CD4-positive, alpha-beta T cell (primary cell): ENCODE measurements around the gene LY6G6D. TPM values are rescaled to one million over a fixed set of nuclear protein-coding genes. Genes with fewer than 3 reads are reported as not detected.

Source experiments
- ATAC-seq: fragments of 200-7000 bp; cut with Tn5 transposase; one replicate; pipeline ENCODE4 v1.10.0; 2022; ENCODE audit warnings: mild to moderate bottlenecking; ENCODE audit not compliant: poor library complexity
- CTCF ChIA-PET: fragments of 350-600 bp; sonication (Branson Sonifier 250); formaldehyde crosslinking; loops from one replicate; lab custom pipeline; 2021; ENCODE audit warnings: antibody characterized with exemption, inconsistent platforms; lab: Charles Lee
- POLR2A ChIA-PET: fragments of 350-600 bp; sonication (Branson Sonifier 250); formaldehyde crosslinking; loops from one replicate; lab custom pipeline; 2021; ENCODE audit warnings: antibody characterized with exemption, inconsistent platforms; lab: Charles Lee
- DNase-seq, 14 experiments: peaks; one replicate each; pipeline ENCODE4 v3.0.0-alpha.2; 2013 to 2020; ENCODE audit warnings: mixed read lengths in 2 of 14
- H3K27ac ChIP-seq, 2 donors: one replicate each; pipeline versions ENCODE4 v1.5.1 to v1.7.0; 2013; ENCODE audit warnings: low read length in 2 of 2, low read depth in 1 of 2, mild to moderate bottlenecking in 1 of 2
- H3K27me3 ChIP-seq, 2 experiments: 1 replicate in 1 of 2; 2 replicates in 1 of 2; pipeline versions ENCODE4 v1.6.1 to v1.7.0; 2013; ENCODE audit warnings: low read length in 2 of 2, control low read depth in 1 of 2, mild to moderate bottlenecking in 1 of 2, moderate library complexity in 1 of 2; ENCODE audit not compliant: insufficient read depth in 2 of 2, control insufficient read depth in 1 of 2
- H3K36me3 ChIP-seq: one replicate; pipeline ENCODE4 v1.6.1; 2013; ENCODE audit warnings: low read length, control low read depth; ENCODE audit not compliant: insufficient read depth
- H3K4me1 ChIP-seq: one replicate; pipeline ENCODE4 v1.6.1; 2013; ENCODE audit warnings: low read length, control low read depth; ENCODE audit not compliant: insufficient read depth
- H3K4me3 ChIP-seq: one replicate; pipeline ENCODE4 v1.5.1; 2013; ENCODE audit warnings: mild to moderate bottlenecking, low read length, moderate library complexity
- H3K9me3 ChIP-seq, 2 experiments: 1 replicate in 1 of 2; 2 replicates in 1 of 2; pipeline versions ENCODE4 v1.6.1 to v1.7.0; 2013; ENCODE audit warnings: low read length in 2 of 2, mild to moderate bottlenecking in 2 of 2, control low read depth in 1 of 2, moderate library complexity in 1 of 2; ENCODE audit not compliant: control insufficient read depth in 1 of 2, insufficient read depth in 1 of 2
- H3K27ac Mint-ChIP-seq: one replicate; pipeline ENCODE4 v1.8.0; 2020; ENCODE audit warnings: mixed read lengths
- H3K27me3 Mint-ChIP-seq: one replicate; pipeline ENCODE4 v1.8.0; 2021; ENCODE audit warnings: mixed read lengths
- H3K36me3 Mint-ChIP-seq: one replicate; pipeline ENCODE4 v1.8.0; 2021; ENCODE audit warnings: low read depth, mixed read lengths
- H3K4me1 Mint-ChIP-seq: one replicate; pipeline ENCODE4 v1.8.0; 2021; ENCODE audit warnings: low read depth, mixed read lengths
- H3K4me3 Mint-ChIP-seq: one replicate; pipeline ENCODE4 v1.8.0; 2020; ENCODE audit warnings: mild to moderate bottlenecking, mixed read lengths
- H3K9me3 Mint-ChIP-seq: one replicate; pipeline ENCODE4 v1.8.0; 2020; ENCODE audit warnings: mixed read lengths
- CTCF ChIP-seq: fragments of 200-600 bp; IDR thresholded peaks from one replicate; pipeline ENCODE4 v1.8.0; 2022; ENCODE audit warnings: antibody characterized with exemption, mild to moderate bottlenecking
- intact Hi-C, 2 experiments: fragments of 100-400 bp; cut with DNase I in 1 of 2; cut with micrococcal nuclease in 1 of 2; formaldehyde crosslinking; loops; one replicate each; pipeline versions ENCODE4 v1.15.1 to v1.9.0; 2023 to 2025; cut with DNase I, micrococcal nuclease
- total RNA-seq, 174 experiments: library from RNA in 2 of 174; stranded (reverse) in 2 of 174; gene quantifications; one replicate each; pipeline ENCODE4 v1.2.3 and lab custom pipeline; 2021 to 2026

LY6G6D gene
- total RNA-seq, 2 experiments from 2014 or later = not detected

GRCh38 chr6:31721351-31722020, 6.3 kb downstream of the LY6G6D start, which contains the start of gene LY6G6C:
Gene LY6G6C, minus strand, starts transcription at chr6:31721746. Its CDS starts 67 bp downstream, at chr6:31721679.
- Histone ChIP-seq H3K27me3 (no peaks in the 10 kb centered on the region), H3K9me3 (no peaks in the 10 kb centered on the region), H3K4me3 (no peak within 1 kb of the TSS), H3K4me1 (peaks cover 15% of the 10 kb centered on the region), H3K27ac (no peak within 1 kb of the TSS), H3K36me3 (no peaks in the 10 kb centered on the region)
- no peak for ATAC-seq
- H3K4me1 Mint-ChIP-seq = peaks cover 10% of the 10 kb centered on the region
- ChIA-PET POLR2A (no interaction called here), CTCF (no interaction called here)
- H3K27me3 Mint-ChIP-seq = no peaks in the 10 kb centered on the region
- peaks cover under 1% of the 10 kb centered on the region for H3K36me3 Mint-ChIP-seq
- TF ChIP-seq CTCF = no peak
- no peaks in the 10 kb centered on the region for H3K9me3 Mint-ChIP-seq
- no peak within 1 kb of the TSS for H3K4me3 Mint-ChIP-seq
- no peak within 1 kb of the TSS for H3K27ac Mint-ChIP-seq
- DNase-seq = no peak
- intact Hi-C loops = no loop called here

GRCh38 chr6:31722173-31722572, 7.0 kb downstream of the LY6G6D start:
- no peaks in the 10 kb centered on the region for H3K27me3 Mint-ChIP-seq
- intact Hi-C loops = no loop called here
- Histone ChIP-seq H3K36me3 (no peaks in the 10 kb centered on the region), H3K4me3 (no peak overlapping the region), H3K9me3 (no peaks in the 10 kb centered on the region), H3K27me3 (no peaks in the 10 kb centered on the region), H3K4me1 (peaks cover 18% of the 10 kb centered on the region), H3K27ac (no peak overlapping the region)
- H3K4me1 Mint-ChIP-seq = peaks cover 17% of the 10 kb centered on the region
- DNase-seq (no peak), ATAC-seq (no peak)
- TF ChIP-seq CTCF = no peak
- CTCF ChIA-PET = no interaction called here
- no peak overlapping the region for H3K4me3 Mint-ChIP-seq
- H3K36me3 Mint-ChIP-seq = peaks cover 6% of the 10 kb centered on the region
- no peak overlapping the region for H3K27ac Mint-ChIP-seq
- POLR2A ChIA-PET = no interaction called here
- no peaks in the 10 kb centered on the region for H3K9me3 Mint-ChIP-seq

GRCh38 chr6:31723245-31723979, 8.3 kb downstream of the LY6G6D start, which contains the start of gene MPIG6B:
Gene MPIG6B, plus strand, starts transcription at chr6:31723373. Its CDS starts 11 bp downstream, at chr6:31723384.
- no peaks in the 10 kb centered on the region for H3K9me3 Mint-ChIP-seq
- peaks cover 31% of the 10 kb centered on the region for H3K4me1 ChIP-seq
- intact Hi-C loops = no loop called here
- H3K27me3 Mint-ChIP-seq = no peaks in the 10 kb centered on the region
- TF ChIP-seq CTCF = no peak
- H3K4me3 ChIP-seq = no peak within 1 kb of the TSS
- no peak for DNase-seq
- H3K36me3 Mint-ChIP-seq = peaks cover 6% of the 10 kb centered on the region
- POLR2A ChIA-PET = interaction anchor here (1.4 kb wide), 1 partner anchor 20 kb away, joined by 4 read pairs; the partner anchor contains the start of gene ABHD16A
- H3K27ac Mint-ChIP-seq = no peak within 1 kb of the TSS
- no peak within 1 kb of the TSS for H3K27ac ChIP-seq
- H3K36me3 ChIP-seq = no peaks in the 10 kb centered on the region
- CTCF ChIA-PET = no interaction called here
- no peak for ATAC-seq
- H3K27me3 ChIP-seq = no peaks in the 10 kb centered on the region
- no peak within 1 kb of the TSS for H3K4me3 Mint-ChIP-seq
- no peaks in the 10 kb centered on the region for H3K9me3 ChIP-seq
- H3K4me1 Mint-ChIP-seq = peaks cover 26% of the 10 kb centered on the region
